ENCODE data around the gene STAC.
"Not testable (repeated sequence)": the region's sequence is repeated elsewhere in the genome, so short reads cannot be mapped to it uniquely, and the experiment has no call there.

STAC gene

DNA sequence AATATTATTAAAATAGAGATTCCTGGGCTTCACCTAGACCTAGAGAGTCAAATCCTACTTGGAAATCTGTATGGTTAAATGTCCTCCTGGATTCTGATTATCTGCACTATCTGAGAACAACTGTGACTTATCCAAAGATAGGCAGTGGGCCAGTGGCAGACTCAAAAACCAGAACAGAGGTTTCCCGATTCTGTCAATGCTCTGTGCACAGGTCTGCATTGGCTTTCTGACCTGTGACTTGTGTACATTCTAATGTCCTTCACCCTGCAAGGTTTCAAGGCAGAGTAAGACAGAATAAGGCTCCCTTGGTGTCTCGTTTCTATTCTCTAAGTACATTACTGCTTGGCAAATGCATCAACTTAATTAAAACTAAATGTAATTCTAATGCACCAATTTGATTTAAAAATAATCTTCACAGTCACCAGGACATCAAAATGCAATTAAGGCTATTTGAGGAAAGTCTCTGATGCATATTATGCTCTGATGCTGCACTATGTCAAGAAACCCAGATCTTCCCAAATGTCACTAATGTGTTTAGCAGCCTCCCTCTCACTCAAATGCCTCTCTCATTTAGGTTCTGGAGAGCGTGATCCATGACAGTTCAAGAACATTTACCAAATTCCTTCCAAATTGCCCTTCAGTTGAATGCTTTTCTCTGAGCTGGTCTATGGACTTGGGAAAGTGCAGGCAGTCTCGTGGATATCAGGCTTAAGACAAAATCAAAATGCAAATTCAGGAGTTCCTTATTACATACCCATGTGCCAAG is 140.1 kb downstream of the STAC start:
- DNase-seq (ENCODE audit: low spot score) = no peak

- DNase-seq (ENCODE audit: low spot score) = no peak
Observed at GRCh38 chr3:36521007-36521379, 140.7 kb downstream of the STAC start.

DNA sequence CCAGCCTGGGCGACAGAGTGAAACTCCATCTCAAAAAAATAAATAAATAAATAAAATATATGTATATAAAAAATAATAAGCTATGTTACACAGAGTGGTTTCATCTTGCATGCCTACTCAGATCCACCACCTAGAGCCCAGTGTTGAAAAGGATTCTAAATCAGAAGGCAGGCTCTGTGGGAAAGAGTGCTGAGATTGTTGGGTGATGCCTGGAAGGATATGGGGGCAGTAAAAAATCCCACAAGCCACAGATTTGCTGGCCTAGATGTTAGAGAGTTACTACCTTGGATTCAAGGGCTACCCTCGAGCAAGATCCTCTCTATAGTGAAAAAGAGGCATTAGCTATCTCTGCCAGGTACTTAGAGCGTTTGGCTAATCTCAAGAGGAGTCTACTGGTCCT is 144.3 kb downstream of the STAC start:
- no peak for DNase-seq (ENCODE audit: low spot score)

DNA sequence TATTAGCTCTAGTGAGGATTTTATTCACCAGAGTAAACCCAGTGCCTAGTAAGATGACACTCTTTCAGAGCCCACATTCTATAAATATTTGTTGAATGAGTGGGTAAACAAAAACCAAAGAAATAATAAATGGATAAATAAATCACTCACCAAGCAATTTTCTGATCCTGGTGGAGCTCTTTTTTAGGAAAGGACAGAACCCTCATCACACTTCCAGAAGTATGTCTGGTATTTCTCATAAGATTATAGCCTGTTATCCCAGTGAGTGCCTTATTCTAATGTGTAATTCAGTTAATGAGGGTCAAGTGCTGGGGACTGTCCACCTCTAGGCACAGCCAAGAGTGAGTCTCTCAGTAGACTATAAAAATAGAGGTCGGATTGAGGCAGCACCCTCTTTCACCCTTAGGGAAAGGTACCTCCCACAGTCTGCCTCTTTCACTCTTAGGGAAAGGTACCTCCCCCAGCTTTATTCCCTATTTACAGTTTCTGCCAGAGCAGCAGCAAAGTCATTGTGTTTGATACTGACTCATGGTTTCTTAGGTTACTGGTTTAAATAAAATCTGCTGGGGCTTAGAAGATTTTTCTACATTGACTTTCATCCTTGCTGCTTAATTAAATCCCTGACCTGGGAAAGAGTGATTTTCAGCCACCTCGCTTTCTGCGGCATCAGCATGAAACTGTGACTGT is 145.0 kb downstream of the STAC start:
- no peak for DNase-seq (ENCODE audit: low spot score)

DNA sequence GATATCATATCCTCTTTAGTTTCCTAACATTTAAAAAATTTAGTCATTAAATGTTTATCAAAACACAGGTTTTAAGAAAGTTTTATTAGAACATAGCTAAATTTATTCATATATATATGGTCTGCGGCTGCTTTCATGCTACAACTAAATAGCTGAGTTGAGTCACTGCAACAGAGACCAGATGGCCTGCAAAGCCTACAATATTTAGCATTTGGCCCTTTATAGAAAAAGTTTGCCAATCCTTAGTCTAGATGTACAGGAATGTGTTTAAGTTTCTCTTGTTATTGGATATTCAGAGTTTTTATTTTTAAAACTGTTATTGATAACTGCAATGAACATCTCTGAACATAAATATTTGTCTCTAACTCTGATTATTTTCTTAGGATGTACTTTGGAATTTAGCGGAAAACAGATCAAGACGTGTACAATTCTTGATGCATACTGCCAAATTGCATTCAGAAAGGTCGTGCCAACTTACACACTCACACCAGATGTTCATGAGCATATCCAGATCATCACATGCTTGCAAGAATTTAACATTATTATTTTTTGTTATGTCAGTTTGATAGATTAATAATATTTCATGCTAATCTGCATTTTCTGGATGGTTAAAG is 157.9 kb downstream of the STAC start:
- DNase-seq (ENCODE audit: low spot score) = no peak

DNA sequence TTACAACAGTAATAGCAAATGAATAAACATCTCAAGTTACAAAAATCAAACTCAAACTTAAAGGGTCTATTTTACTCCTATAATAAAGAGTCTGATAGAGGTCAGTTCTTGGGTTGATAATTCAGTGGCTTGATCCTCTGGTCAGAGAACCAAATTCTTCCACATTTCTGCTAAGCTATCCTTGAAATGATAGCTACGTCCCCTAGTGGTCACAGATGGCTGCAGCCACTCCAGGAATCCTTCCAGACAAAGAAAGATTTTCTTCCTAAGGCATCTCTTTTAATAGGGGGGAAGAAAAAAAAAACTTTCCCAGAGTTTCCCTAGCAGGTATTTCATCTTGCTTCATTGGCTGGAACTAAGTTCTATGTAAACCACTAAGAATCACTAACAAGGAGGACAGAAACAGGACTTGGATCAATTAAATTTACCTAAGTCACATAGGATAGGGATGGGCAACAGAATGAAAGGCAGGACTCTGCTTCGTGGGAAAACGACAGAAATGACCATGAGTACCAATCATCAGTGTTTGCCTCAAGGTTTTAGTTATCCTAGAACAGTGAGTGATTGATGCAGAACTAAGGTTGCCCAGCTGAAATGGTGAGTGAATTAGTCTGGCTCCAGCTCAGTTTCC is 160.7 kb downstream of the STAC start:
- no peak for DNase-seq (ENCODE audit: low spot score)

DNA sequence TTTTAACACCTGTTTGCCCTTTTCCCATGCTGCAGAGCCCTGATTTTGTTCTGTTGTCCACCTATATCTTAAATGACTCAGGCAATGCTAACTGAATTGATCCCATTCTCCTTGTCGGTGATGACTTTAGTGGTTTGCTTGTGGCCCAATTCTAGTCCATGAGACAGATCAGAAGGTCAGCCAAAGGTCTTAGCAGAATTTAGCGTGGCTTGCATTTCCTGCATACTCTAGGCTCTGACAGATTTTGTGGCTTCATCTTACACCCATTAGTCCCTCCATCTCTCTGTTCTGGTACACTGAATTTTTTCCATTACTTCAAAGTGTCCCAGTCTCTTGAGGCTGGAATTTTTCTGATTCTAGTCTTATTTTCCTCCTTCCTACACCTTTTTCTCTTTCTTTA is 161.9 kb downstream of the STAC start:
- DNase-seq (ENCODE audit: low spot score) = no peak

DNA sequence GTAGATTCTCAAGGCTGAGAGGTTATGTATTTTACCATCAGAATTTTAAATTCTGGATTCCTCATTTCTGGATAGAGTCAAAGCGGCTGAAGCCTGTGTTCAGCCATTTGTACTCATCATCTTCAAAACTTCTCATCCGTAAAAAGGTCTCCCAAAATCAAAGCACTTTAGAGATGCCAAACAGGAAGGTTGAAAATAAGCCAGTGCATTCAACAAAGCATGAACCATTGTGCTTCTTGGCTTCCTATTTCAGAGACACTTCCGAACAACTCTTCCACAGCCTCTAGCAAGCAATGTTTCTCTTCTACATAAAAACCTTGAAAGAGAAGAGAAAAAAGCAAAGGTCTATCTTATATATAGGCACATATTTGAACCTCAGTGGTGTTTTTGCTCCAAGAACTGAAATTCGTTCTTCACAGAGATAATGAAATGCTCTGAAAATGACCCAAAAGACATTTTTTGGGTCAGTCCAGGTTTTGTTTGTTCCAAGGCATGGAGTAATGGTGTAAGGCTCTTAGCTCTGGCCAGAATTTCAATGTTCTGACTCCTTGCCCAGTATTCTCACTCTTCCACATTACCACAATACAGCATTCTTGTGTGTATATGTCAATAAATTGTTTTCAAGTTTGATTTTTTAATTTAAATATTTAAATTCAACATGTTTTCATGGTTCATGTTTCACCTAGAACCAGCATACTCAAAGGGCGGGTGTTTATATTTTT is 163.1 kb downstream of the STAC start:
- no peak for DNase-seq (ENCODE audit: low spot score)

DNA sequence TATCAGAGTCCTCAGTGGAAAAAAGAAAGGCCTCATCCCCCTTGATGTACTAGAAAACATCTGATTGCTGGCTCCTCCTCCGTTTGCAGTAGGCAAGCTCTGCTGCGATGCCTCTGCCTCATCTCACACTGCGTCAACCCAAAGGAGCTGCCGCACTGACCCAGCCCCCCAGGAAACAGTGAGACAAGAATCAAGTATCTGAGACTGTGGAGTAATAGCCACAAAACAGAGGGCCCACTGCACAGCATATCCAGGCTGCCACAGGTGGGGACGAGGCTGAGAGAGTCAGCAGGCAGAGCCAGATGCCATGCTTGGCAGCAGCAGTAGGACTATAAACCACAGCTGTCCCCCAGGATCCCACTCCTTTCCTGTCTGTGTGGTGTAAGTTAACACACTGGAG is 165.9 kb downstream of the STAC start:
- DNase-seq (ENCODE audit: low spot score) = no peak

DNA sequence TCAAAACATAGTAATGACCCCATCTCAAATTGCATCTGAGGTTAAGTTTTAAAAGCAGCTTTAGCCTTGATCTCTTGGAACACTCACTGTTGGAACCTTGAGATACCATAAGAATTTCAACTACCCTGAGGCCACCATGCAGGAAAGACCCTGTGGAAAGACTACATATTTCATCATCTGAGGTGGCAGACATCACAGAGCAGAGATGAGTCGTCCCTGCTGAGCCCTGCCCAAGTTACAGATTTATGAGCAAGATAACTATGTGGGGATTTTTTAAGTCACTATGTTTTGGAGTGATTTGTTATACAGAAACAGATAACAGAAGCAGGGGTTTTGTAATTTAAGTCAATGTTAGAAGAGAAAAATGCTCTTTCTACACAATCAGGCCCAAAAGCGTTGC is 168.4 kb downstream of the STAC start:
- DNase-seq (ENCODE audit: low spot score) = no peak

- no peak for DNase-seq (ENCODE audit: low spot score)
Observed at GRCh38 chr3:36557021-36557707, 176.9 kb downstream of the STAC start.

GRCh38 chr3:36557708-36558421 is 177.6 kb downstream of the STAC start:
- DNase-seq (ENCODE audit: low spot score) = no peak

GRCh38 chr3:36558961-36559360 is 178.7 kb downstream of the STAC start:
- no peak for DNase-seq (ENCODE audit: low spot score)

- DNase-seq (ENCODE audit: low spot score) = no peak
Observed at GRCh38 chr3:36560685-36561084, 180.4 kb downstream of the STAC start.

DNA sequence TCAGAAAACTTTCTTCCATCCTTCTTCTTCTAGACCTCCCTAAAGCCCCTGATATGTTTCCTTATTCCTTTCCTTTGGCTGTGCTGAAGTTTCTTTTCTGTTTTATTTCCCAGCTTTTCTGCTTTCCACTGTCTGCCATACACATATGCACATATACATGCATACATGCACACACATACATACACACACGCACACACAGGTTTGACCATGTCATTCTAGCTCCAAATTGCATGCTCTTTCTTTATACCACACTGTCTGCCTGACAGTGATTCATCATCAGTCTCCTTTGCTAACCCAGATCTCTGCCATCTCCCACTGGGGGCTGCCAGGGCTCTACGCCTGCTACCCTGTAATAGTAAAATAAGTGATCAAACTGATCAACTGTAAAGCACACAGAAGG is 181.3 kb downstream of the STAC start:
- no peak for DNase-seq (ENCODE audit: low spot score)

DNA sequence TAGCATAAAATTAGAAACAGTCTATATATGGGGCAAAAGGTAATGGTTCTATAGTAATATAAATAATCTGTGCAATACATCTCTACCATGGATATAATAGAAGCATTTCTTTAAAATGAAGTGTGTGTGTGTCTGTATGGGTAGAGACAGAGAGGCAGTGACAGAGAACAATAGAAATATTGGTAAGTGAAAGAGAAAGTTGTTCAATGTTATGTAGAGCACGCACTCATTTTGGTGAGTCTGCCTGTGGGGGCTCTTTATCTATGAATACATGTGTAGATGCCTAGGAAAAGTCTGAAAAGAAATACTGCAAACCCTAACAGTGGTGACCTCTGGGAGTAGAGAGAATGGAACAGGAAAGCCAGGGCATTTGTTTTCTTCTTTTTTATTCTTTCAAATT is 182.6 kb downstream of the STAC start:
- no peak for DNase-seq (ENCODE audit: low spot score)

DNA sequence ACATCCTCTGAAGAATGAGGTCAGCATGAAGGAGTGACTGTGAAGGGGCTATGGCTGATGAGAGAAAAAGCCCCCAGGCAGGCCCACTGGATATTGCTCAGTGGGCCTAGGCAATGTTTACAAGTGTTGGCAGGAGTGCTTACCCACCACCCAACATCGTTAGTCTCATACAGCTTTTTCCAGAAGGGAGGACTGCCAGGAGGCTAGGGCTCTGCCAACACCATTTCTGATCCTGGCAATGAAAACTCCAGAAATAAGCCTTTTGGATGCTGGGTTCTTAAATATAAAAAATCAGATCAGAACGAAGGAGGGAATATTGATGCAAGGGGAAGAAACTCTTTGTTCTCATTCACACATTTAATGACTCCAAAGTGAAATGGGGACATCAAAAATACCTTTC is 194.9 kb downstream of the STAC start:
- no peak for DNase-seq (ENCODE audit: low spot score)

DNA sequence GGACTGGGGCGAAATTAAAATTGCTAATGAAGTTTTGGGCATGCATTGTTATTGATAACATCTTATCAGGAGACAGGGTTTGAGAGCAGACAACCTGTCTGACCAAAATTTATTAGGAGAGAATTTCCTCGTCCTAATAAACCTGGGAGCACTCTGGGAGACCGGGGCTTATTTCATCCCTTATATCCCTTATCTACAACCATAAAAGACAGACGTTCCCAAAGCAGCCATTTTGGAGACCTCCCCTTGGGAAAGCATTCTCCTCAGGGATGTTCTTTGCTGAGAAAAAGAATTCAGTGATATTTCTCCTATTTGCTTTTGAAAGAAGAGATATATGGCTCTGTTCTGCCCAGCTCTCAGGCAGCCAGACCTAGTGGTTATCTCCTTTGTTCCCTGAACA is 198.1 kb downstream of the STAC start:
- DNase-seq (ENCODE audit: low spot score) = not testable (repeated sequence)

- no peak for DNase-seq (ENCODE audit: low spot score)
Observed at GRCh38 chr3:36579746-36580145, 199.4 kb downstream of the STAC start.

- no peak for DNase-seq (ENCODE audit: low spot score)
Observed at GRCh38 chr3:36580716-36581115, 200.4 kb downstream of the STAC start.

DNA sequence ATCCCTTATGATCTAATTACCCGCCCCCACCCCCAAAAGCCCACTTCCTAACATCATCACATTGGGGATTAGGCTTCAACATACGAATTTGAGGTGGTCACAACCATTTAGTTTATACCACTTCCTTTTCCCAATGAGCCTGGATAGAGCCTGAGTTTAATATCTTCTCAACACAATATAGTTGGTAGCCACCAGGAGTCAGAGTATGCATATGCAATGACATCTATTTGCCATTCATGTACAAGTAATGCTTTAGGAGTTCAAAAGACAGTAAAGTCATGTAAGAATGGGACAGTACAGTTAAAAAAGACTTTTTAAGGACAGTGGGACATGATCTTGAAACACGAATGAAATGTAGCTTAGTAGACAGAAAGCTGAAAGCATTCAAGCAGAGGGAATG is 211.7 kb downstream of the STAC start:
- no peak for DNase-seq (ENCODE audit: low spot score)

All from Ammon's horn (tissue), 1 donor.